GM18526 (cell line): ENCODE data around the gene EI24.

Experiments used
- POLR2A ChIP-seq: IDR thresholded peaks from 3 replicates; pipeline ENCODE4 v1.6.1; 2011; ENCODE audit not compliant: insufficient read length; ENCODE audit errors: extremely low read depth

The EI24 gene

DNA sequence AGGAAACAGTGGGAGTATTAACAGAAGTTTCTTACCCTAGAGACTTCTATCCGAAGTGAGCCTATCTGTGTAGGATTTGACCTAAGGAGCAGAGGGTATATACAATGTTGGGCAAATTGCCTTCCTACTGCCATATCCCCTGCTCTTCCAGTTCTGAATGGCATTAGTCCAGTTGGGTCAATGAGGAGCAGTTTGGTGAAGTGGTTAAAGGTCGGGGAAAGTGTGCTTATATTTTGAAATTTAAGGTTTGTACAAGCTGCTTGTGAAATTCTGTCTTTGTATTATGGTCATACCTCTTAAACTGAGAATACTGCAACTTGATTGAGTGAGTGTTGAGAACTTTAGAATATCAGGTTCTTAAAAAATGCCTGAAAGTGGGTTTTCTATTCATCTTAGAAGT is 1.7 kb downstream of the EI24 start:
- TF ChIP-seq POLR2A, result no peak

DNA sequence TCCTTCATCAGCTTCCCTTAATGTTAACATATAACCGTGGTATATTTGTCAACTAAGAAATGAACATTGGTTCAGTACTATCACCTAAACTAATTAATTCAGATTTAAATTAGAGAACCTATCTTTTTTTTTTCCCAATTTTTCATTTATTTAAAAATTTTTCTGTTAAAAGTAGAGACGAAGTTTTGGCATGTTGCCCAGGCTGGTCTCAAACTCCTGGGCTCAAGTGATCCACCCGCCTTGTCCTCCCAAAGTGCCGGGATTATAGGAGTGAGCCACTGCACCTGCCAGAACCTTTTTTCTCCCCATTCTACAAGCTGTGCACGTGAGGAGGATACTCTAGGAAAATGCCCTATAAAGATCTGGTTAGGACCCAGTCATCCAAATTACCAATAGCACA is 3.6 kb downstream of the EI24 start:
- no peak for TF ChIP-seq POLR2A

DNA sequence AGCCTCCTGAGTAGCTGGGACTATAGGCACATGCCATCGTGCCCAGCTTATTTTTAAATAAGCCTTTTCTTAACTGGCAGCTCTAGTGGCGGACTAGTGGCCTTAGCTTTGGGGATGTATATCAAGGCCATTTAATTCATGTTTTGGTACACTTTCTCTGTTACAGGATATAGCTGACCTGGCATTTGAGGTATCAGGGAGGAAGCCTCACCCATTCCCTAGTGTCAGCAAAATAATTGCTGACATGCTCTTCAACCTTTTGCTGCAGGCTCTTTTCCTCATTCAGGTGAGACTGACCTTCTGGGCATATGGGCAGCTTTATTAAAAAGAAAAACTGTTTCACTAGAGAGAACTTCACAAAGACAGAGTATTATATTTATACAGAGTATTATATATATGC is 9.5 kb downstream of the EI24 start:
- TF ChIP-seq POLR2A, result no peak

DNA sequence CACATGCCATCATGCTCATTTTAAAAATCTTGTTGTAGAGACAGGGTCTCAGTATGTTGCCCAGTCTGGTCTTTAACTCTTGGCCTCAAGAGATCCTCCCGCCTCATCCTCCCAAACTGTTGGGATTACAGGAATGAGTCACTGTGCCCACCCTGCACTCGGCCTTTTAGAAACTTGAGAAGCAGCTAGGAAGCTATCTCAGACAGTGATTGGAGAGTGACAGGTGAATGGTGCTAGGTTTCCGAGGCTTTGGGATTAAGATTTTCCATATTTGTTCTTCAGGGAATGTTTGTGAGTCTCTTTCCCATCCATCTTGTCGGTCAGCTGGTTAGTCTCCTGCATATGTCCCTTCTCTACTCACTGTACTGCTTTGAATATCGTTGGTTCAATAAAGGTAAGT is 10.5 kb downstream of the EI24 start:
- no peak for TF ChIP-seq POLR2A

DNA sequence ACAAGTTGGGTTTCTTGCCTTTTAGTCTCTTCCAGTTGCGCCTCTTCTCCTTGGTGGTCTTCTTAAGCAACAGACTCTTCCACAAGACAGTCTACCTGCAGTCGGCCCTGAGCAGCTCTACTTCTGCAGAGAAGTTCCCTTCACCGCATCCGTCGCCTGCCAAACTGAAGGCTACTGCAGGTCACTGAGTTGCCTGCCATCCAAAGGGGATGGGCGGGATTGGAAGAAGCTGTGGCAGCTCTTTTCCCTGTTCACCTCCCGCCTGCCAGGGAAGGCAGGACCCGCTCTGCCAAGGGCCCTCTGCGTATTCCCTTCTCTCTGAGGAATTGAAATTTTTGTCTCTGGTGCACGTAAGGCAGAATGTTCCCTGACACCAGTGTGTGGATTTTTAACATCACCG is 14.2 kb downstream of the EI24 start:
- TF ChIP-seq POLR2A, result no peak

DNA sequence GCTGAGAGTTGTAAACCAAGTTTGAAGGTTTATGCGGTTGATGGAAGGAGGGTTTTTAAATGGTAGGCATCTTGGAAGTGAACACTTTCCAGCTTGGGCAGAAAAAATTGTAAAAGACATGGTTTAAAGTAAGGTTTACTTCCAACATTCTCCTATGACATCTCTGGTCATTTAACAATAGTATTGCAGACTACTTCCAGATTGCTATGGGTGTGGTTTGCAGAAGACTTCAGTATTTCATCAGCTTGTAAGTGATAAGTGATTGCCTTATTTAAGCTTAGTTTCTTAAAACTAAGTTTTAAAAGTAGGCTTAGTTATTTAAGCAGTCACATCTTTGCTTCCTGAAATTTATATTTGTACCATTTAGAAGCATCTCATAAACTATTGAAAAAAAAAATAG is 16.2 kb downstream of the EI24 start:
- TF ChIP-seq POLR2A, result no peak

DNA sequence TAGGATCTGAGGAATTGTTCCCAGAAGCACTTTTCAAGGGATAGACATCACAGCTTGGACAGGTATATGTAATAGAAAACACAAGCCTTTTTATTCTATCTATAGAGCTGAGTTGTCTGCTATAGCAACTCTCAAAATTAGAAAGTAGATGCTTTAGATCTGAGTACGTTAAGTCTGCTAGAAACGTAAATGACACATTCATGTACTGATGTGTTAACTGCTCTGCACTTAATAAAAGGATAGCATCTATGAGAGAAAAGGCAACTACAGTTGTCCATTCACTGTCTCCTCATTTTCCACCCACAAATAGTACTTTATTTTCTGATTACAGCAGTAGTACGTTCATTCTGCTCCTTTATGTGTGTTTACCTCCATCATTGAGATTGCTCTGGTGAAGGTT is 17.3 kb downstream of the EI24 start:
- TF ChIP-seq POLR2A, result no peak

DNA sequence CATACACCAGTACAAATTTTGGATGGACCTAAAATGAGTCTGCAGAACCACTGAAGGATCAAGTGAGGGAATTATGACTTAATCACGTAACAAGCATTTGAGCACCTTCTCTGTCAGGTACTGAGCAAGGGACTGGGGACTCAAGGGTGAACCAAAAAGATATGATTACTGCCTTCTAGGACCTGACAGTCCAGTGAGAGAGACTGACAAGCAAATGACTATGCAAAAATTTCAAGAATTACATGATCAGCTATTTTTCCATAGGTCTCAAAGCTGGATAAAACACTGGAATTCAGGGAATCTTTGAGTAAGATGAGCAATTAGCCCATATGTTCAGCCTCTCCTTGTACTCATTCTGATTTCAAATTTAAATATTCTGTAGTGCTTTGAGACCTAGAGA is 18.2 kb downstream of the EI24 start:
- TF ChIP-seq POLR2A, result no peak

DNA sequence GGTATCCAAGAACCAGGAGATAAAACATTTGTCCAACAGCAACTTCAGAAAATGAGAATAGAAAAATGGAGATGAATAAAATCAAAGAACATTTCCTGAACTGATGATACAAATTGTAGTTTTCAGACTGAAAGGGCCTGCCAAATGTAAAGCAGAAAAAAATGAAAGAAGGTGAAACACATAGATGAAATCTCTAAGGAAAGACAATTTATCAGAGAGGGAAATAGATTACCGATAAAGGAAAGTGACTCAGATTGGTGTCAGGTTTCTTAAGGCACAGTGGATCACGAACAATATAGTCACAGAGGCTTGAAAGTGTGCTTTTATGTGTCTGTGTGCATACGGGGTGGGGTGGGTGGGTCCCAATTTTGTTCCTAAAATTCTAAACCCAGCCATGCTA is 19.2 kb downstream of the EI24 start:
- TF ChIP-seq POLR2A, result no peak

DNA sequence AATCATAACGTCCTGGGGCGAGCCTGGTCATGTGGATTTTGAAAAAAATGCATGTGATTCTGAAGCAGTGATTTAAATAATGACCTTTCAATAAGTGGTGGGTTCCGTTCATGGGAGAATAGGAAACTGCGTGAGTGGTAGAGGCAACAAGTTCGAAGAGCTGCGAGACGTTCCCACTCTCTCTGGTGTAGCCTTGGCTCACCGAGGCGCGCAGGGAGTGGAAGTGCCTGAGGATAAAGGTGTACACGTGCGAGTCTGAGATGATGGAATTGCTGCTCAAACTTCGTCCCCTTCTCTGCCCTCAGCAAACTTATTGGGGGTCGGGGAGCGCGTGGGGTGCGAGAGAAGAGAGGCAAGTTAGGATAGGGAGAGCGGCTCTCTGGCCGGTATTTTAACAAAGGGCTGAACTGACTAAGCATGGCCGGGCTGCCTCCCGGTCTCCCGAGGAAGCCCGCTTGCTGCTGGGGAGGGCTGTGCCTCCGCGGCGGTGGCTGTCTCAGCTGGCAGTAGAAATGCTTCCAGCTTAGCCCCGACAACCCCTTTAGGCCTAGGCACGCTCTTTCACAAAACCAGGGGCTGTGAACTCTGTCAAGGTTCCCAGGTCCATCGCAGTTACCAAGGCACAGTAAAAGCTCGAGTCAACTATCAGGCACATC is 22.5 kb downstream of the EI24 start:
- no peak for TF ChIP-seq POLR2A

DNA sequence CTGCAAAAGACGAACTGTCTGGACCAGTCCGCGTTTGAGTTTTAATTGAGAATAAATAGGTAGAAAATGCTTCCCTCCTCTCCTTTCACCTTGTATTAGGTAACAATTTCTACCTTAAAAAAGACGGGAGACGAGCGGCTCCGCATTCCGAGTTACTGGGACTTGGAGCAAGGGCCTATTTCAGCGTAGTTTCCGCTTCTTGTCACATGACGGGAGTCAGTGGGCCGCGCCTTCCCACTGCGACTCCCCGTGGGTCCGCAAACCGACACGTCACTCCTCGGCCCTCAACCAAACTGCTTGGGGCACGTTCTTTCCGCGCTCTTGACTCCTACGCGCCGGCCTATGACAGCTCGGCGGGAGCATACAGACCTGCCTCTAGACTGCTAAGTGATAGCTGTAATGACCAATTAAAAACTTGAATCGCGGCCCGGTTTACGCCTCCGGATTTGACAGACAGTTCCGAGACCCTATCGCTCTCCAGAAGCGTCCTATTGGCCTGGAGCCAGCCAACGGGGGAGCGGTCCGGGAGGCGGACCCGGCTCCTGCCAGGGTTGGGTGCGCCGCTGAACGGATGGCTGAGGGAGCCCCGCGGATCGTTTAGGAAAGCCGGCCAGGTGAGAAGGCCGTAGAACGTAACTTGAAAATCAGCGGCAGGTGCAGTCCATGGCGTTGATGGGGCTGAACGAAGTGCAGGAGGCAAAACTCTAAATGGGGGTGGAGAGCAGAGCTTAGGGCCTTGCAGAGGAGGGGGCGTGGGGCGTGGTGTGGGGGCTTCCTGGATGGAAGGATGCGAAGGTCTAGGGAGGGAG is 23.2 kb downstream of the EI24 start, which contains the start of gene STT3A:
TSS of gene STT3A (plus strand) at position 548 of the 809 bp plus-strand sequence. CDS start 3,064 bp downstream, outside the sequence.
- TF ChIP-seq POLR2A, result peak; percentile 64

DNA sequence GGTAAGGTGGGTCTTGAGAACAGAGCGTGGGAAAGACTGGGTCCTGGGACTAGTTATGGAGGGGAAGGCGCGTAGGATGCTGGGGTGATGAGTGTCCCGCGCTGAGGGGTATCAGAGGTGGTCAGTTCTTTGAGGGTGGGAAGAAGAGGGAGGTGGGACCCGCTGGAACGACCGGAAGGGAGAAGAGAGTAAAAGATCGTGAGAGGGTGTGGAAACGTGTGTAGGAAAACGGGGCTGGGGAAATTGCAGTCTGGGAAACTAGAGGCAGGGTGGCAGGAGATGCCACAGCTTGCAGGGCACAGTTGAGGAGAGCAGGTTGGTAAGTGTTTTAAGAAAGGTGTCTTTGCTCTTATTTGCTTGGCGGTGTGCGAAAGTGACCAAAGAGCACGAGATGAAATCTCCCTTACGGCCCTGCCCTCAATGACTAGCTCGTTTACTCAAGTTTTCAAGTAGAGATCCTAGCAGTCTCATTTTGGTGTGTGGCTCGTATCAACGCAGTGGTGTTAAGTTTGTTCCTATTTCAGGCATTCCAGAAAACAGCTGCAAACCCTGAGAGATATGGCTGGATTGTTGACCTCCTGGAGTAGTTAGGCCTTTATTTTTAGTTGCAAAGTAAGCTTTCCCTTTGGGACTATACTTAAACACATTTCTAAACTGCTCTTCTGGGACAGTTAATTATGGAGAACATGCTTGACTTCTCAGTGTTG is 24.0 kb downstream of the EI24 start:
- TF ChIP-seq POLR2A, result no peak

DNA sequence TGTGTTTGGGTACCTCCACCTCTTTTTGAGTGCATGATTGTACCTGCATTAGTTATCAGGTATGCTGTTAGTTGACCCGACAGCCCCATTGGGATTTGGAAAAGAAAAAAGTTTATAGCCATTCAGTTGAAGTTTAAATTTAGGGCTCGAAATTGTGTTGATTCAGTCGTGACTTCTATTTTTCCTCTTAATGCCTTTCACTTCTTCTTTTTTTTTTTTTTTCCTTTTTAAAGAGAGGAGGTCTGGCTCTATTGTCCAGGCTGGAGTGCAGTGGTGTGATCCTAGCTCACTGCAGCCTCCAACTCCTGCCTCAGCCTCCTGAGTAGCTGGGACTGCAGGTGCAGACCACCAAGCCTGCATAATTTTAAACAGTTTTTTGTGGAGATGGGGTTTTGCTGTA is 25.7 kb downstream of the EI24 start:
- TF ChIP-seq POLR2A, result no peak

DNA sequence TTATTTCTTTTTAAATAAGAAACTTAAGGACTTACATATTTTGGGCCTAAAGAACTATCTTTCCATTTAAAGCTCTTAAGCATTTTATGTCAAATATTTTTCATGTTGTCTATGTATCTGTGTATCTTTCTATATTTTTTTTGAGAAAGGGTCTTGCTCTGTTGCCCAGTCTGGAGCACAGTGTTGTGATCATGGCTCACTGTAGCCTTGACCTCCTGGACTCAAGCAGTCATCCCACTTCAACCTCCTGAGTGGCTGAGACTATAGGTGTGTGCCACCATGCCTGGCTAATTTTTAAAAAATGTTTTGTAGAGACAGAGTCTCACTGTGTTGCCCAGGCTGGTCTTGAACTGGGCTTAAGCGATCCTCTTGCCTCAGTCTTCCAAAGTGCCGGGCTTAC is 31.4 kb downstream of the EI24 start:
- TF ChIP-seq POLR2A, result no peak

DNA sequence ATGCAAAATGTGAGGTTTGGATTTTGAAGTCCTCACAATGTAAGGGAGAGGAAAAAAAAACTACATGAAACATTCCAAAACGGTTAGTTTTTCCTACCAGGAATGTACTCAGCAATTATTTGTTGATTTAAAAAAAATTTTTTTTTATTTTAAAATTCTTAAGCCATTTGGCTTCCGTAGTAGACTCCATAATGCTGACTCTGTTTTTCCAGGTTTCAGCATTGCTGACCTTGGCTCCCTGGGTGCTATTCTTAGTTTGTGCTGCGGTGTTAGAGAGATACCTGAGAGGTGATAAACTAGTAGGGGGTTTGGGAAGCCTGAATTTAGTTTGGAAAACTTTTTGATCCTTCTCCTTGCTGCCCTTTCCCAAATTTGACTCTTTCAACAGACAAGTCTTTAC is 33.9 kb downstream of the EI24 start:
- TF ChIP-seq POLR2A, result no peak

DNA sequence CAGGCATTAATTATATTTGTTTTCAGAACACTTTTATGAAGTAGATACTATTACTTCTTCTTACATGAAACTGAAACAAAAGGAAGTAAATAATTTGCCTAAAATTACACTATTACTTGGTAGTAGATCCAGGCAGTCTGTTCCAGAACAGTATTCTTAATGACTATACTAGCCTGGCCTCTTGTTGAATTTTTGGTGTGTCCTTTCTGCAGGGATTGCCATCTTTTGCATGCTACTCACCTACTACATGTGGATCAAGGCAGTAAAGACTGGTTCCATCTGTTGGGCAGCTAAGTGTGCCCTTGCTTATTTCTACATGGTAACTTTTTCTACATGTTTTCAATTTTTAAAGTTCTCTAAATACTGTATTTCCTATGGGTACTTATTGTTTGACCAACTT is 36.1 kb downstream of the EI24 start:
- no peak for TF ChIP-seq POLR2A

DNA sequence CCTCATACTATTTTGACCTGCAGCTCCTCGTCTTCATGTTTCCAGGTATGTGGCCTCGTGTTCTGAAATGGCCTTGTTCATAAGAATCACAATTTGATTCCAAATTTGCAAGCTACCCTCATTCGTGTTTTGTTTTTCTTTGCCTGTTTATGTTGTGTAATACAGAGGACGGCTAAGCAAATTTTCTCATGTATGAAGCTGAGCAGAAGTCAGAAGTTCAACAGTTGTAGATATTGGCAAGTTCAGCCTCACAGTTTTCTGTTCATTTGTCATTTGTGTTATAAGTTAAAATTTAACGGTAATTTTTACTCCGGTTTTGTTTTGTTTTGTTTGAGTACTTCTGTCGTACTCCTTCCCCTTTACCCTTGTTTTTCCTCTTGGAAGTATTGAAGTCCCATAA is 40.3 kb downstream of the EI24 start:
- no peak for TF ChIP-seq POLR2A

DNA sequence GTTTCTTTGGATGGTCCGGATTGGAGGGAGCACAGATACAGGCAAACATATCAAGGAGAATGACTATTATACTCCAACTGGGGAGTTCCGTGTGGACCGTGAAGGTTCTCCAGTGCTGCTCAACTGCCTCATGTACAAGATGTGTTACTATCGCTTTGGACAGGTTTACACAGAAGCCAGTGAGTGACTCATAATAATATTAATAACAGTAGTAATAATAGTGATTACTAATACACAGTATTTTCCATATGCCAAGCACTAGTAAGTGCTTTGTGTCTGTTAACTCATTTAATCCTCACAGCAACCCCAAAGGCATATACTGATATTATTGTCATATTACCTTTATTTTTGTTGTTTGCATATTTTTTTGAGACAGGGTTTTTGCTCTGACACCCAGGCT is 49.1 kb downstream of the EI24 start:
- TF ChIP-seq POLR2A, result no peak
